PC-3 (cell line): ENCODE measurements around the gene PLCB4.

Experiments
- EZH2 ChIP-seq: fragments of 300-600 bp; sonication (generic); IDR thresholded peaks from one replicate; pipeline ENCODE4 v1.6.1; 2017; ENCODE audit warnings: antibody characterized with exemption, mild to moderate bottlenecking, low read length; ENCODE audit not compliant: unreplicated experiment
- EZH2phosphoT487 ChIP-seq: fragments of 300-600 bp; sonication (generic); IDR thresholded peaks from 2 replicates; pipeline ENCODE4 v1.6.1; 2018; ENCODE audit warnings: mild to moderate bottlenecking, antibody characterized with exemption, low read length, borderline replicate concordance
- TF ChIP-seq, protein P1 (sequence below): fragments of 300-600 bp; sonication (generic); conservative IDR thresholded peaks from 2 replicates; pipeline ENCODE4 v1.5.1; 2017; ENCODE audit warnings: antibody characterized with exemption, low read depth, mild to moderate bottlenecking, low read length

DNA sequence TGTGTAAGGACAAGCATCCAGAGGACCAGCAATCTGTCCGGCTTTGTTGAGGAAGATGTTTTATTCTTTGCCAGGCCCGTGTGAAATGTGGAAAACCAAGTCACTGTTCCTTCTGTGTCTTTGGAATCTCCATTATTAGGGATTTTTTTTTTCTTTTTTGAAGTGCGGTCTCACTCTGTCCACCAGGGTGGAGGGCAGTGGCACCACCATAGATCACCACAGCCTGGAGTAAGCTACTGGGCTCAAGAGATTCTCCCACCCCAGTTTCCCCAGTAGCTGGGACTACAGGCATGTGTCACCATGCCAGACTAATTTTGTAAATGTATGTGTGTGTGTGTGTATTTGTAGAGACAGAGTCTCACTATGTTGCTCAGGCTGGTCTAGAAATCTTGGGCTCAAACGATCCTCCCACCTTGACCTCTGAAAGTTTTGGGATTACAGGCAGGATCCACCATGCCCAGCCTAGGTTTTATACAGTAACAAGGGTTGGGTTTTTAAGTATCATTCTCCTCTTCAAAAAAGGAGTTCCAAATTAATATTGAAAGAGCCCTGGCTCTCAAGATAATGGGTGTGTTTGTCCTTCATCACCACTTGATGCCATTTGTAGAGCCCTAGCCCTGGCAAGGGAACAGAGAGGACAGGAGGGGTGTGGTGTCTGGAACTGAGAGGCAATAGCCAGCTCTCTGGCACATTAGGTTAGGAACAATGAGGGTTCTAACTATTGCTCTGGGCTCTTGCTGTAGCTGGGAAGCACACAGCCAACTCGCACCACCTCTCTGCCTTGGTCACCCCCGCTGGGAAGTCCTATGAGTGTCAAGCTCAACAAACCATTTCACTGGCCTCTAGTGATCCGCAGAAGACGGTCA is 448.6 kb downstream of the PLCB4 start:
- TF ChIP-seq, protein P1, sequence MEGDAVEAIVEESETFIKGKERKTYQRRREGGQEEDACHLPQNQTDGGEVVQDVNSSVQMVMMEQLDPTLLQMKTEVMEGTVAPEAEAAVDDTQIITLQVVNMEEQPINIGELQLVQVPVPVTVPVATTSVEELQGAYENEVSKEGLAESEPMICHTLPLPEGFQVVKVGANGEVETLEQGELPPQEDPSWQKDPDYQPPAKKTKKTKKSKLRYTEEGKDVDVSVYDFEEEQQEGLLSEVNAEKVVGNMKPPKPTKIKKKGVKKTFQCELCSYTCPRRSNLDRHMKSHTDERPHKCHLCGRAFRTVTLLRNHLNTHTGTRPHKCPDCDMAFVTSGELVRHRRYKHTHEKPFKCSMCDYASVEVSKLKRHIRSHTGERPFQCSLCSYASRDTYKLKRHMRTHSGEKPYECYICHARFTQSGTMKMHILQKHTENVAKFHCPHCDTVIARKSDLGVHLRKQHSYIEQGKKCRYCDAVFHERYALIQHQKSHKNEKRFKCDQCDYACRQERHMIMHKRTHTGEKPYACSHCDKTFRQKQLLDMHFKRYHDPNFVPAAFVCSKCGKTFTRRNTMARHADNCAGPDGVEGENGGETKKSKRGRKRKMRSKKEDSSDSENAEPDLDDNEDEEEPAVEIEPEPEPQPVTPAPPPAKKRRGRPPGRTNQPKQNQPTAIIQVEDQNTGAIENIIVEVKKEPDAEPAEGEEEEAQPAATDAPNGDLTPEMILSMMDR = no peak
- no peak for TF ChIP-seq EZH2
- TF ChIP-seq EZH2phosphoT487 = no peak
